Omental fat pad (tissue), 4 donors: ENCODE results near the gene PRR23C. TPM values are rescaled to one million over a fixed set of nuclear protein-coding genes. Genes with fewer than 3 reads are reported as not detected.

Source experiments
- ATAC-seq: fragments of 150-250 bp; one replicate; pipeline ENCODE4 v1.9.1; 2016; ENCODE audit warnings: mild to moderate bottlenecking, moderate library complexity; ENCODE audit not compliant: low FRiP score
- DNase-seq: peaks from one replicate; pipeline ENCODE4 v3.0.0-alpha.2; 2019; ENCODE audit warnings: low spot score
- CTCF ChIP-seq, 3 donors: fragments of 450-650 bp; IDR thresholded peaks; one replicate each; pipeline ENCODE4 v1.5.1; 2016 to 2017; ENCODE audit warnings: antibody characterized with exemption in 3 of 3, mild to moderate bottlenecking in 3 of 3, moderate library complexity in 2 of 3
- total RNA-seq, 4 donors: library from RNA; depleted of rRNA; stranded (reverse); fragments of >200 nt; gene quantifications; one replicate each; pipeline ENCODE4 v1.1.0, GENCODE V29; 2016

Gene PRR23C
- total RNA-seq, 4 donors from 2014 or later: not detected

GRCh38 chr3:139020868-139021234 is 23.8 kb downstream of the PRR23C start, which contains the start of gene PRR23B:
Gene PRR23B, minus strand, starts transcription at chr3:139020926. Its CDS starts 265 bp downstream, at chr3:139020661.
- no peak for DNase-seq
- TF ChIP-seq CTCF (IDR thresholded peaks at IDR 0.05): no peak
- no peak for ATAC-seq

GRCh38 chr3:139020036-139020867 is 24.4 kb downstream of the PRR23C start:
- DNase-seq: no peak
- TF ChIP-seq CTCF (IDR thresholded peaks at IDR 0.05): no peak
- no peak for ATAC-seq

GRCh38 chr3:139016430-139017048 is 28.2 kb downstream of the PRR23C start:
- no peak for DNase-seq
- TF ChIP-seq CTCF (IDR thresholded peaks at IDR 0.05): no peak
- ATAC-seq: no peak

DNA sequence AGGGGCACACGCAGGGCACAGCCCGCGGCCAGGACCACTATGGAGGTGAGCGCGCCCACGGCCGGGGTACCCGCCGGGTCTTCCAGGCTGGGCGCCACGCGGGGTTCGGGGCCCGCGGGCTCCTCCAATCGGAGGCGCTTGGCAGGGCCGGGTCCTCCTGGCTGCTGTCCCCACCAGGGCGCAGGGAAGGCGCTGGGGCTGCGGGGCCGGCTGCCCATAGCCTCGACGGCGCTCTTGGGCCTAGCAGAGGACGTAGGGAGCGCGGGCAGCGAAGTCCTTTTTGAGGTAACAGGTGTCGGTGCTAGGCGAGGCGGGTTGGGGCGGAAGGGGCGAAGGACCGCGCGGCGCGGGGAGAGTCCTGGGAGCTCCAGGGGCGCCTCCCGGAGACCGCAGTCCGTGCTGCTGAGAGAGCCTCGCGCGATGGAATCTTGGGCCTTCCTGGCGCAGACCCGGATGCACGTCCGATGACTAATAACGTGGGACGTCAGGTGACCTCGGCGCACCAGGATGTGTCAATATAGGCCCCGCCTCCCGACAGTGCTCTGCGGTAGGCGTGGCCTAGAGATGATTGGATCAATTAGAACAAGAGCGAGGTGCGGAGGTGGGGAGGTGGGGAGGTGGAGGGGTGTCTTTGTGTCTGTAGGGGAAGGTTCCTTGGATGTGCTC is 38.5 kb downstream of the PRR23C start, which contains the start of gene PRR23A:
Gene PRR23A, minus strand, starts transcription at position 218 of the 666 bp plus-strand sequence. Its CDS starts 0 bp downstream, at position 218.
- DNase-seq: no peak
- no peak for TF ChIP-seq CTCF (IDR thresholded peaks at IDR 0.05)
- ATAC-seq: no peak

GRCh38 chr3:139005356-139005993 is 39.2 kb downstream of the PRR23C start:
- TF ChIP-seq CTCF (IDR thresholded peaks at IDR 0.05): no peak
- ATAC-seq: no peak
- no peak for DNase-seq

GRCh38 chr3:138995706-138996105 is 49.0 kb downstream of the PRR23C start:
- no peak for ATAC-seq
- no peak for TF ChIP-seq CTCF (IDR thresholded peaks at IDR 0.05)
- no peak for DNase-seq

Other genes starting within 250 kb of the PRR23C start
- 10 to 100 TPM; 20.6 to 42.8 (median 22.4) TPM for gene PIK3CB, start 210.0 kb downstream of the PRR23C start, total RNA-seq
- gene FOXL2, start 97.8 kb downstream of the PRR23C start, total RNA-seq: not detected
- gene FOXL2NB, start 97.7 kb downstream of the PRR23C start, total RNA-seq: not detected
- not detected for gene PRR23A, start 38.6 kb downstream of the PRR23C start, total RNA-seq
- not detected for gene PRR23B, start 24.0 kb downstream of the PRR23C start, total RNA-seq